BJ (cell line): Measurements from ENCODE around the gene CNDP2. TPM values are rescaled to one million over a fixed set of nuclear protein-coding genes. Genes with fewer than 3 reads are reported as not detected.

Source experiments
- CTCF ChIA-PET: fragments of 350-600 bp; formaldehyde crosslinking; extraction: SDS; loops from one replicate; lab custom pipeline; 2021; ENCODE audit warnings: antibody characterized with exemption, inconsistent platforms; lab: Yijun Ruan, JAX
- POLR2A ChIA-PET: fragments of 300-600 bp; sonication (Branson Sonifier 250); formaldehyde crosslinking; extraction: SDS; loops from one replicate; lab custom pipeline; 2021; ENCODE audit warnings: antibody characterized with exemption; lab: Charles Lee
- DNase-seq: peaks from one replicate; pipeline ENCODE4 v3.0.0-alpha.2; 2011; ENCODE audit warnings: low read depth
- H3K27me3 ChIP-seq: 2 replicates; pipeline ENCODE4 v1.6.0; 2011; ENCODE audit warnings: low read length; ENCODE audit not compliant: control insufficient read depth, insufficient read depth
- H3K36me3 ChIP-seq: 2 replicates; pipeline ENCODE4 v1.5.1; 2011; ENCODE audit warnings: low read length; ENCODE audit not compliant: control insufficient read depth, insufficient read depth
- H3K4me3 ChIP-seq: 2 replicates; pipeline ENCODE4 v1.5.1; 2011; ENCODE audit warnings: low read depth, mild to moderate bottlenecking, control low read depth, low read length
- polyA plus RNA-seq: library from polyadenylated mRNA; depleted of rRNA; stranded (reverse); fragments of >200 nt; gene quantifications from 2 replicates; pipeline ENCODE4 v1.2.3, GENCODE V29; 2011
- TF ChIP-seq, protein P1 (sequence below): IDR thresholded peaks from 2 replicates; pipeline ENCODE4 v1.5.1; 2011; ENCODE audit warnings: low read depth, mild to moderate bottlenecking, control low read depth, inconsistent platforms, low read length, moderate library complexity; ENCODE audit not compliant: insufficient read depth

The CNDP2 gene
- polyA plus RNA-seq, 1 experiment: 99.4 TPM

DNA sequence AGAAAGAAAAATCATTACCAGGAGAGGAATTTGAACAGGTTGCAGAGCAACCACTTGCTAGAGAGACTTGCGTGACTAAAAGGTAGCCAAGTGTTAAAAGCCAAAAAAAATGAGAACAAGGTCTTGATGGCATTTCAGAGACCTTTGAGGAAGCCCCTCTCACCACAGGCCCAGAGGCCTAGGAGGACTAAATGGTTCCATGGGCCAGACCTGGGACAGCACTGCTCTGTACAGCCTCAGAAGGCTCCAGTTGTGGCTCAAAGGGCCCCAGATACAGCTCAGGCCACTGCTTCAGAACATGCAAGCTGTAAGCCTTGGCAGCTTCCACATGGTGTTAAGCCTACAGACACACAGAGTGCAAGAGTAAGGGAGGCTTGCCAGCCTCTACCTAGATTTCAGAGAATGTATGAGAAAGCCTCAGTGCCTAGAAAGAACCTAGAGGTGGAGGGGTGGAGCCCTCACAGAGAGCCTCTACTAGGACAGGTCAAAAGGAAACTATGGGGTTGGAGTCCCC lies 53.5 kb downstream of the CNDP2 start:
- TF ChIP-seq, protein P1, sequence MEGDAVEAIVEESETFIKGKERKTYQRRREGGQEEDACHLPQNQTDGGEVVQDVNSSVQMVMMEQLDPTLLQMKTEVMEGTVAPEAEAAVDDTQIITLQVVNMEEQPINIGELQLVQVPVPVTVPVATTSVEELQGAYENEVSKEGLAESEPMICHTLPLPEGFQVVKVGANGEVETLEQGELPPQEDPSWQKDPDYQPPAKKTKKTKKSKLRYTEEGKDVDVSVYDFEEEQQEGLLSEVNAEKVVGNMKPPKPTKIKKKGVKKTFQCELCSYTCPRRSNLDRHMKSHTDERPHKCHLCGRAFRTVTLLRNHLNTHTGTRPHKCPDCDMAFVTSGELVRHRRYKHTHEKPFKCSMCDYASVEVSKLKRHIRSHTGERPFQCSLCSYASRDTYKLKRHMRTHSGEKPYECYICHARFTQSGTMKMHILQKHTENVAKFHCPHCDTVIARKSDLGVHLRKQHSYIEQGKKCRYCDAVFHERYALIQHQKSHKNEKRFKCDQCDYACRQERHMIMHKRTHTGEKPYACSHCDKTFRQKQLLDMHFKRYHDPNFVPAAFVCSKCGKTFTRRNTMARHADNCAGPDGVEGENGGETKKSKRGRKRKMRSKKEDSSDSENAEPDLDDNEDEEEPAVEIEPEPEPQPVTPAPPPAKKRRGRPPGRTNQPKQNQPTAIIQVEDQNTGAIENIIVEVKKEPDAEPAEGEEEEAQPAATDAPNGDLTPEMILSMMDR: no peak
- Histone ChIP-seq H3K4me3 (no peak overlapping the region), H3K27me3 (peaks cover 9% of the 10 kb centered on the region), H3K36me3 (no peaks in the 10 kb centered on the region)
- DNase-seq: no peak
- POLR2A ChIA-PET: no interaction called here
- CTCF ChIA-PET: interaction anchor here (1.2 to 3.0 kb wide), 2 partner anchors 53 to 195 kb away, joined by 6 to 94 read pairs; no protein-coding TSS in a partner anchor

DNA sequence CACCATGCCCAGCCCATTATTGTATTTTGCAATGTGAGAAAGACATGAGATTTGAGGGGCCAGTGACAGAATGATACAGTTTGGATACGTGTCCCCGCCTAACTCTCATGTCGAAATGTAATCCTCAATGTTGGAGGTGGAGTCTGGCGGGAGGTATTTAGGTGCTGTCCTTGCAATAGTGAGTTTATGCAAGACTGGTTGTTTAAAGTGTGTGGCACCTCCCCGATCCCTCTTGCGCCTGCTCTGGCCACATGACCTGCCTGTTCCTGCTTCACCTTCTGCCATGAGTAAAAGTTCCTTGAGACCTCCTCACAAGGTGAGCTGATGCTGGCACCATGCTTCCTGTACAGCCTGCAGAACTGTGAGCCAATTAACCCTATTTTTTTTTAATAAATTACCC lies 54.7 kb downstream of the CNDP2 start:
- no peaks in the 10 kb centered on the region for H3K36me3 ChIP-seq
- ChIA-PET CTCF (interaction anchor here (0.6 to 3.0 kb wide), 8 partner anchors 14 to 959 kb away, joined by 3 to 94 read pairs (median 8); no protein-coding TSS in a partner anchor), POLR2A (no interaction called here)
- TF ChIP-seq, protein P1: no peak
- H3K27me3 ChIP-seq: peaks cover 15% of the 10 kb centered on the region
- no peak overlapping the region for H3K4me3 ChIP-seq
- DNase-seq: no peak

DNA sequence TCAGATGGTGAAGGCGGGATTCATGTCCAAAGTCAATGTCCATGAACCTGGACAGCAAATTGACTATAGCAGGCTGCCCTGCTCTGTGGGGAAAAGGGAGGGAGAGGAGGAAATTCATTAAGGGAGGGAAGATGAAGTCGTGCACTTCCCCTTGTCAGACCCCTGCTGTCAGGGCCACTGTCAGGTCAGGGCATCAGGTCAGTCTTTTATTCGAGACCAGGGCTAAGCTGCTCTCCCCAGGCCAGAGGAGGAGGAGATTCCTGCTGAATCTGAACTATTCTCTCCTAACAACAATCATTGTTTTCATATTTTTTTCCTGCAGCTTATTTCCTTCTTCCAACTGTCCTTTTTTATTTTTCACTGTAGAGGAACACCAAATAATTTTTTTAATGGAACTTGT lies 55.3 kb downstream of the CNDP2 start:
- Histone ChIP-seq H3K27me3 (peaks cover 16% of the 10 kb centered on the region), H3K36me3 (no peaks in the 10 kb centered on the region), H3K4me3 (no peak overlapping the region)
- POLR2A ChIA-PET: interaction anchor here (0.5 kb wide), 1 partner anchor 215 kb away, joined by 3 read pairs; no protein-coding TSS in a partner anchor
- TF ChIP-seq, protein P1: no peak
- DNase-seq: no peak
- CTCF ChIA-PET: interaction anchor here (0.6 to 3.0 kb wide), 33 partner anchors 7 to 958 kb away, joined by 3 to 94 read pairs (median 4); partner anchors contain the start of gene CNDP1

DNA sequence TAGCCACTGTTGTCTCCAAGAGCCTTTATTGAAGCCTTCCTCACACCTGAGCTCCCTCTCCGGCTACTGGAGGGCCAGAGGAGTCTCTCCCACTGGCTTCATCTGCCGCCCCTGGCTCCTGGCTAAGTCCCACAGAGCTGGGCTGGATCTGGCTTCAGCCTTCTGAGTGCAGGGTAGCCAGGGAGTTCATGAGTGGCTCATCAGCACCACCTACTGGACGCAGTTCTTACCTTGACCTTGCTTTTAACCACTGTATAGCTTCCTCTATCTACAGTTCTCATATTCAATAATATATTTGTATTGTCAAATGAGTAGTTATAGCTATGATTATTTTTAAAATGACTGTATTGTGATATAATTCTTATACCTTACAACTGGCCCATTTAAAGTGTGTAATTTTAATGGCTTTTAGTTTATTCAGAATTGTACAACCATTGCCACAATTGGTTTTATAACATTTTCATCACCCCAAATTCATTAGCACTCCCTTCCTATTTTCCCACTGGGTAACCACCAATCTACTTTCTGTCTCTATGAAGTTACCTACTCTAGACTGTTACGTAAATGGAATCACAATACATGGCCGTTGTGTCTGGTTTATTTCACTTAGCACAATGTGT lies 55.9 kb downstream of the CNDP2 start:
- CTCF ChIA-PET: interaction anchor here (0.5 to 3.0 kb wide), 34 partner anchors 8 to 362 kb away, joined by 3 to 94 read pairs (median 4); partner anchors contain the start of gene CNDP1
- Histone ChIP-seq H3K27me3 (peaks cover 18% of the 10 kb centered on the region), H3K36me3 (no peaks in the 10 kb centered on the region), H3K4me3 (no peak overlapping the region)
- POLR2A ChIA-PET: interaction anchor here (0.5 kb wide), 1 partner anchor 215 kb away, joined by 3 read pairs; no protein-coding TSS in a partner anchor
- no peak for DNase-seq
- TF ChIP-seq, protein P1: peak; percentile 85

DNA sequence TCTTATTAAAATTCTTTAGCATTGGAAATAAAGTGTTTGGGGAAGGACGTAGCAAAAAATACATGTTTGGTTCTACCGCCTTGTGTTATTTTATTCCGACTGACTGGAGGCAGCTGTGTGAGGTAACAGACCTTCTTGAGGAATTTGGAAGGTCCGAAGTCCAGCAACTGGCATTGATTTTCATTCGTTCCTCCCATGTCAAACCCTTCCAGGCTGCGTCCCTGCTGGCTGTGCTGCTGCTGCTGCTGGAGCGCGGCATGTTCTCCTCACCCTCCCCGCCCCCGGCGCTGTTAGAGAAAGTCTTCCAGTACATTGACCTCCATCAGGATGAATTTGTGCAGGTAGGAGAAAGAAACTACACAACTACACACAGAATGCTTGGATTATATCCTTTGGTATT lies 60.0 kb downstream of the CNDP2 start:
- Histone ChIP-seq H3K27me3 (peaks cover 19% of the 10 kb centered on the region), H3K36me3 (no peaks in the 10 kb centered on the region), H3K4me3 (no peak overlapping the region)
- TF ChIP-seq, protein P1: no peak
- ChIA-PET CTCF (no interaction called here), POLR2A (no interaction called here)
- no peak for DNase-seq
